A673 (cell line): ENCODE results near the gene ANKRD16. TPM values are rescaled to one million over a fixed set of nuclear protein-coding genes. Genes with fewer than 3 reads are reported as not detected.

ENCODE experiments used
- BruUV-seq: library from RNA; stranded (reverse); fragments of 400-500 nt; replicated peaks from 2 replicates; lab custom pipeline; 2021; lab: Mats Ljungman, UMichigan
- CTCF ChIA-PET: fragments of 300-600 bp; sonication (Branson Sonifier 250); formaldehyde crosslinking; loops from one replicate; lab custom pipeline; 2022; ENCODE audit warnings: antibody characterized with exemption; lab: Charles Lee
- POLR2A ChIA-PET: fragments of 300-600 bp; sonication (Branson Sonifier 250); formaldehyde crosslinking; loops from one replicate; lab custom pipeline; 2022; ENCODE audit warnings: antibody characterized with exemption; ENCODE audit not compliant: low non-redundant PET; lab: Charles Lee
- DNase-seq: peaks from one replicate; pipeline ENCODE4 v3.0.0-alpha.2; 2015; ENCODE audit warnings: low spot score
- H3K27ac ChIP-seq: fragments of 200-600 bp; sonication (generic); 2 replicates; pipeline ENCODE4 v1.5.1; 2016; ENCODE audit warnings: mixed run types, low read depth, mild to moderate bottlenecking, mixed read lengths, antibody characterized with exemption, low read length; ENCODE audit not compliant: poor library complexity, severe bottlenecking
- H3K27me3 ChIP-seq: fragments of 200-600 bp; sonication (generic); replicated peaks from 2 replicates; pipeline ENCODE4 v1.6.1; 2017; ENCODE audit warnings: mixed run types, low read depth, mild to moderate bottlenecking, mixed read lengths, antibody characterized with exemption, low read length; ENCODE audit not compliant: insufficient read depth, poor library complexity
- H3K36me3 ChIP-seq: fragments of 200-600 bp; sonication (generic); 2 replicates; pipeline ENCODE4 v1.6.1; 2016; ENCODE audit warnings: mixed run types, mild to moderate bottlenecking, mixed read lengths, antibody characterized with exemption, low read length; ENCODE audit not compliant: insufficient read depth, poor library complexity, severe bottlenecking
- H3K4me1 ChIP-seq: fragments of 200-600 bp; sonication (generic); 2 replicates; pipeline ENCODE4 v1.6.1; 2017; ENCODE audit warnings: mixed run types, mild to moderate bottlenecking, mixed read lengths, antibody characterized with exemption, low read length; ENCODE audit not compliant: insufficient read depth, poor library complexity, severe bottlenecking
- H3K4me3 ChIP-seq: fragments of 200-600 bp; sonication (generic); 2 replicates; pipeline ENCODE4 v1.5.1; 2016; ENCODE audit warnings: low read depth, mixed run types, mild to moderate bottlenecking, mixed read lengths, low read length; ENCODE audit not compliant: poor library complexity, severe bottlenecking
- H3K9me3 ChIP-seq: fragments of 200-600 bp; sonication (generic); 2 replicates; pipeline ENCODE4 v1.6.1; 2016; ENCODE audit warnings: mixed run types, low read depth, mild to moderate bottlenecking, mixed read lengths, antibody characterized with exemption, low read length; ENCODE audit not compliant: poor library complexity, severe bottlenecking
- EZH2 ChIP-seq: fragments of 200-600 bp; sonication (generic); IDR thresholded peaks from 2 replicates; pipeline ENCODE4 v1.6.1; 2017; ENCODE audit warnings: borderline replicate concordance, low read depth, mild to moderate bottlenecking, mixed read lengths, antibody characterized with exemption, low read length; ENCODE audit not compliant: poor library complexity, severe bottlenecking
- intact Hi-C: fragments of 100-400 bp; cut with micrococcal nuclease; formaldehyde crosslinking; loops from one replicate; pipeline ENCODE4 v1.10.0; 2022; ENCODE audit not compliant: unreplicated experiment
- total RNA-seq: library from RNA; stranded (reverse); gene quantifications from 2 replicates; pipeline ENCODE4 v1.2.3, GENCODE V29; 2021
- TF ChIP-seq, protein P1 (sequence below): fragments of 300-800, 200-600 bp; sonication (generic); conservative IDR thresholded peaks from 2 replicates; pipeline ENCODE4 v1.5.1; 2017; ENCODE audit warnings: low read depth, mild to moderate bottlenecking, antibody characterized with exemption, low read length, moderate library complexity, mixed read lengths

Gene ANKRD16
- total RNA-seq, 1 experiment from 2014 or later = 16.2 TPM

DNA sequence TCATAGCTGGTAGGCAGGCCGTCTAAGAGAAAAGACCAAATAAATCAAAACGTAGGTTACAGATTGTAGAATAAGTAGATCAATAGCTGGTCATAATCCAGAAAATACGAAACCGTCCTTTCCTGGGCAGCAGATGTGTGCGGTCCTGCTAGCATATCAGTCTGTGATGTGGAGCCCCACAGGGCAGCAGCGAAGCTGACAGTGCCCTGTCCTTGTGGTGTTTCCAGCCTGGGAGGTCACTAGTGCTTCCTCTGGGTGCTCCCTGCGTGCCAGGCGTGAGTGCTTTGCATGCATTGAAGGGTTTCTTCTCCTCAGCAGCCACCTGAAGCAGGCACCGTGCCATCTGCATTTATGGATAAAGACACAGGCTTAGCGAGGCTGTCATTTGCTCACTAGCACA, 45.9 kb upstream of the ANKRD16 start:
- Histone ChIP-seq H3K4me3 (no peak overlapping the region), H3K27me3 (no peaks in the 10 kb centered on the region), H3K27ac (no peak overlapping the region), H3K9me3 (no peaks in the 10 kb centered on the region), H3K36me3 (peaks cover 29% of the 10 kb centered on the region), H3K4me1 (no peaks in the 10 kb centered on the region)
- ChIA-PET POLR2A (no interaction called here), CTCF (no interaction called here)
- no peak for DNase-seq
- BruUV-seq = no TSS peak
- TF ChIP-seq, protein P1, sequence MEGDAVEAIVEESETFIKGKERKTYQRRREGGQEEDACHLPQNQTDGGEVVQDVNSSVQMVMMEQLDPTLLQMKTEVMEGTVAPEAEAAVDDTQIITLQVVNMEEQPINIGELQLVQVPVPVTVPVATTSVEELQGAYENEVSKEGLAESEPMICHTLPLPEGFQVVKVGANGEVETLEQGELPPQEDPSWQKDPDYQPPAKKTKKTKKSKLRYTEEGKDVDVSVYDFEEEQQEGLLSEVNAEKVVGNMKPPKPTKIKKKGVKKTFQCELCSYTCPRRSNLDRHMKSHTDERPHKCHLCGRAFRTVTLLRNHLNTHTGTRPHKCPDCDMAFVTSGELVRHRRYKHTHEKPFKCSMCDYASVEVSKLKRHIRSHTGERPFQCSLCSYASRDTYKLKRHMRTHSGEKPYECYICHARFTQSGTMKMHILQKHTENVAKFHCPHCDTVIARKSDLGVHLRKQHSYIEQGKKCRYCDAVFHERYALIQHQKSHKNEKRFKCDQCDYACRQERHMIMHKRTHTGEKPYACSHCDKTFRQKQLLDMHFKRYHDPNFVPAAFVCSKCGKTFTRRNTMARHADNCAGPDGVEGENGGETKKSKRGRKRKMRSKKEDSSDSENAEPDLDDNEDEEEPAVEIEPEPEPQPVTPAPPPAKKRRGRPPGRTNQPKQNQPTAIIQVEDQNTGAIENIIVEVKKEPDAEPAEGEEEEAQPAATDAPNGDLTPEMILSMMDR = no peak
- no peak for TF ChIP-seq EZH2
- intact Hi-C loops = no loop called here

- ChIA-PET POLR2A (no interaction called here), CTCF (no interaction called here)
- TF ChIP-seq EZH2 = no peak
- Histone ChIP-seq H3K4me1 (no peaks in the 10 kb centered on the region), H3K4me3 (no peak overlapping the region), H3K9me3 (no peaks in the 10 kb centered on the region), H3K27me3 (no peaks in the 10 kb centered on the region), H3K27ac (no peak overlapping the region), H3K36me3 (peaks cover 43% of the 10 kb centered on the region)
- no peak for DNase-seq
- no TSS peak for BruUV-seq
- intact Hi-C loops = no loop called here
Measured at GRCh38 chr10:5933909-5934546, 44.3 kb upstream of the ANKRD16 start.

DNA sequence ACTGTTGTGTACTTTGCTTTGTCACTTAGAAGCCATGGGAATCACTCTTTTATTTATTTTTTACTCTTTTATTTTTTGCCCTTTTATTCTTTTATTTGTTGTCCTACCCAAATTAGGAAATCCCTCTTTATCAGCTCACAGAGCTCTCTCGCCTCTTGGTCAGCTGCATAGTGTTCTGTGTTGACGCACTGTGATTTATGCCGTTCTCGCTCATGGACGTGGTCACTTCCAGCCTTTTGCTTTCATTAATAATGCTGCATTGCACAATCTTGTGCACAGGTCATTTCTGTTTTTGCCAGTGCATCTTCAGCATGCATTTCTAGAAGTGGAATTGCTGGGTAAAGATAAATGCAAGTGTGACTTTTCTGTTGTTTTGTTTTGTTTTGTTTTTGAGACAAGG, 42.7 kb upstream of the ANKRD16 start:
- no peak for DNase-seq
- POLR2A ChIA-PET = interaction anchor here (0.7 kb wide), 1 partner anchor 87 kb away, joined by 3 read pairs; no protein-coding TSS in a partner anchor
- no peaks in the 10 kb centered on the region for H3K9me3 ChIP-seq
- peaks cover 56% of the 10 kb centered on the region for H3K36me3 ChIP-seq
- CTCF ChIA-PET = no interaction called here
- H3K27ac ChIP-seq = no peak overlapping the region
- H3K27me3 ChIP-seq = no peaks in the 10 kb centered on the region
- no peaks in the 10 kb centered on the region for H3K4me1 ChIP-seq
- H3K4me3 ChIP-seq = no peak overlapping the region
- intact Hi-C loops = no loop called here
- TF ChIP-seq, protein P1 = no peak
- no peak for TF ChIP-seq EZH2
- no TSS peak for BruUV-seq

DNA sequence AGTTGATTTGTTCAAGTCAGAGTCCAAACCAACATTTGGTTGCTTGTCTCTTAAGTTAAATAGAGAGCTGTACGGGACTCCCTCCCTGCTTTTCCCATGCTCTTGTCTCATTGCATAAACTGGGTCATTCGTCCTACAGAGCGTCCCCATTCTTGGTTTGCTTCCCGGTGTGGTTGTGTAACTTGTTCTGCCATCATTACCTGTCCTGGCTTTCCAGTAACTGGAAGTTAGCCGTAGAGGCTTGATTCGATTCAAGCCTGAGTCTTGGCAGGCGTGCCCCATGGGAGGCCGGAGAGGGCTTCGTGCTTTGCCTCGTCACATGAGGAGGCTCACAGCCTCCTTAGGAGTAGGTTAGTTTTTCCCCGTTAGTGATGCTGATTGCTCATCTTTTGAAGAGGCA, 40.6 kb upstream of the ANKRD16 start:
- no peaks in the 10 kb centered on the region for H3K9me3 ChIP-seq
- no peak overlapping the region for H3K4me3 ChIP-seq
- no peaks in the 10 kb centered on the region for H3K27me3 ChIP-seq
- no peak for DNase-seq
- peaks cover 62% of the 10 kb centered on the region for H3K36me3 ChIP-seq
- ChIA-PET POLR2A (no interaction called here), CTCF (no interaction called here)
- intact Hi-C loops = no loop called here
- no peak for TF ChIP-seq EZH2
- TF ChIP-seq, protein P1 = no peak
- BruUV-seq = no TSS peak
- H3K27ac ChIP-seq = no peak overlapping the region
- no peaks in the 10 kb centered on the region for H3K4me1 ChIP-seq
